ENCODE measurements around the gene MALRD1.

GRCh38 chr10:19588608-19589007 lies 540.0 kb downstream of the MALRD1 start:
- TF ChIP-seq, protein P1, sequence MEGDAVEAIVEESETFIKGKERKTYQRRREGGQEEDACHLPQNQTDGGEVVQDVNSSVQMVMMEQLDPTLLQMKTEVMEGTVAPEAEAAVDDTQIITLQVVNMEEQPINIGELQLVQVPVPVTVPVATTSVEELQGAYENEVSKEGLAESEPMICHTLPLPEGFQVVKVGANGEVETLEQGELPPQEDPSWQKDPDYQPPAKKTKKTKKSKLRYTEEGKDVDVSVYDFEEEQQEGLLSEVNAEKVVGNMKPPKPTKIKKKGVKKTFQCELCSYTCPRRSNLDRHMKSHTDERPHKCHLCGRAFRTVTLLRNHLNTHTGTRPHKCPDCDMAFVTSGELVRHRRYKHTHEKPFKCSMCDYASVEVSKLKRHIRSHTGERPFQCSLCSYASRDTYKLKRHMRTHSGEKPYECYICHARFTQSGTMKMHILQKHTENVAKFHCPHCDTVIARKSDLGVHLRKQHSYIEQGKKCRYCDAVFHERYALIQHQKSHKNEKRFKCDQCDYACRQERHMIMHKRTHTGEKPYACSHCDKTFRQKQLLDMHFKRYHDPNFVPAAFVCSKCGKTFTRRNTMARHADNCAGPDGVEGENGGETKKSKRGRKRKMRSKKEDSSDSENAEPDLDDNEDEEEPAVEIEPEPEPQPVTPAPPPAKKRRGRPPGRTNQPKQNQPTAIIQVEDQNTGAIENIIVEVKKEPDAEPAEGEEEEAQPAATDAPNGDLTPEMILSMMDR (conservative IDR thresholded peaks at IDR 0.05; ENCODE audit: low read depth, low read length) = no peak
- no peak for TF ChIP-seq EZH2 (IDR thresholded peaks at IDR 0.05; ENCODE audit: borderline replicate concordance, low read depth, low read length, poor library complexity, severe bottlenecking)

Data from A673 (cell line).